ENCODE results near the gene FANCB.

Gene FANCB

GRCh38 chrX:14916017-14916674, 43.3 kb upstream of the FANCB start:
- no peak for TF ChIP-seq ZBTB7A (IDR thresholded peaks at IDR 0.05; ENCODE audit: low read depth)
- no peak for TF ChIP-seq CREB1 (IDR thresholded peaks at IDR 0.05; ENCODE audit: low read depth)
- TF ChIP-seq, protein P1, sequence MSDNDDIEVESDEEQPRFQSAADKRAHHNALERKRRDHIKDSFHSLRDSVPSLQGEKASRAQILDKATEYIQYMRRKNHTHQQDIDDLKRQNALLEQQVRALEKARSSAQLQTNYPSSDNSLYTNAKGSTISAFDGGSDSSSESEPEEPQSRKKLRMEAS (IDR thresholded peaks at IDR 0.05) = no peak
- TF ChIP-seq EP300 (IDR thresholded peaks at IDR 0.05; ENCODE audit: borderline replicate concordance) = no peak
- no peak for TF ChIP-seq TEAD4 (IDR thresholded peaks at IDR 0.05)
- no peak for TF ChIP-seq YY1 (IDR thresholded peaks at IDR 0.05; ENCODE audit: low read depth)
- TF ChIP-seq NFIC (IDR thresholded peaks at IDR 0.05) = no peak
- TF ChIP-seq, protein P2, sequence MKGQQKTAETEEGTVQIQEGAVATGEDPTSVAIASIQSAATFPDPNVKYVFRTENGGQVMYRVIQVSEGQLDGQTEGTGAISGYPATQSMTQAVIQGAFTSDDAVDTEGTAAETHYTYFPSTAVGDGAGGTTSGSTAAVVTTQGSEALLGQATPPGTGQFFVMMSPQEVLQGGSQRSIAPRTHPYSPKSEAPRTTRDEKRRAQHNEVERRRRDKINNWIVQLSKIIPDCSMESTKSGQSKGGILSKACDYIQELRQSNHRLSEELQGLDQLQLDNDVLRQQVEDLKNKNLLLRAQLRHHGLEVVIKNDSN (IDR thresholded peaks at IDR 0.05) = no peak
- no peak for TF ChIP-seq TAF1 (IDR thresholded peaks at IDR 0.05; ENCODE audit: low read depth)
- no peak for TF ChIP-seq TCF12 (IDR thresholded peaks at IDR 0.05; ENCODE audit: low read depth)
- TF ChIP-seq, protein P3, sequence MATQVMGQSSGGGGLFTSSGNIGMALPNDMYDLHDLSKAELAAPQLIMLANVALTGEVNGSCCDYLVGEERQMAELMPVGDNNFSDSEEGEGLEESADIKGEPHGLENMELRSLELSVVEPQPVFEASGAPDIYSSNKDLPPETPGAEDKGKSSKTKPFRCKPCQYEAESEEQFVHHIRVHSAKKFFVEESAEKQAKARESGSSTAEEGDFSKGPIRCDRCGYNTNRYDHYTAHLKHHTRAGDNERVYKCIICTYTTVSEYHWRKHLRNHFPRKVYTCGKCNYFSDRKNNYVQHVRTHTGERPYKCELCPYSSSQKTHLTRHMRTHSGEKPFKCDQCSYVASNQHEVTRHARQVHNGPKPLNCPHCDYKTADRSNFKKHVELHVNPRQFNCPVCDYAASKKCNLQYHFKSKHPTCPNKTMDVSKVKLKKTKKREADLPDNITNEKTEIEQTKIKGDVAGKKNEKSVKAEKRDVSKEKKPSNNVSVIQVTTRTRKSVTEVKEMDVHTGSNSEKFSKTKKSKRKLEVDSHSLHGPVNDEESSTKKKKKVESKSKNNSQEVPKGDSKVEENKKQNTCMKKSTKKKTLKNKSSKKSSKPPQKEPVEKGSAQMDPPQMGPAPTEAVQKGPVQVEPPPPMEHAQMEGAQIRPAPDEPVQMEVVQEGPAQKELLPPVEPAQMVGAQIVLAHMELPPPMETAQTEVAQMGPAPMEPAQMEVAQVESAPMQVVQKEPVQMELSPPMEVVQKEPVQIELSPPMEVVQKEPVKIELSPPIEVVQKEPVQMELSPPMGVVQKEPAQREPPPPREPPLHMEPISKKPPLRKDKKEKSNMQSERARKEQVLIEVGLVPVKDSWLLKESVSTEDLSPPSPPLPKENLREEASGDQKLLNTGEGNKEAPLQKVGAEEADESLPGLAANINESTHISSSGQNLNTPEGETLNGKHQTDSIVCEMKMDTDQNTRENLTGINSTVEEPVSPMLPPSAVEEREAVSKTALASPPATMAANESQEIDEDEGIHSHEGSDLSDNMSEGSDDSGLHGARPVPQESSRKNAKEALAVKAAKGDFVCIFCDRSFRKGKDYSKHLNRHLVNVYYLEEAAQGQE (IDR thresholded peaks at IDR 0.05; ENCODE audit: low read depth) = no peak
- TF ChIP-seq EGR1 (IDR thresholded peaks at IDR 0.05) = no peak
- no peak for TF ChIP-seq FOXM1 (IDR thresholded peaks at IDR 0.05; ENCODE audit: borderline replicate concordance, low read depth)
- no peak for TF ChIP-seq CEBPB (IDR thresholded peaks at IDR 0.05)
- TF ChIP-seq RAD21 (IDR thresholded peaks at IDR 0.05; ENCODE audit: low read depth) = no peak

- no peak for TF ChIP-seq CREB1 (IDR thresholded peaks at IDR 0.05; ENCODE audit: low read depth)
Observed at GRCh38 chrX:14915596-14915995, 42.7 kb upstream of the FANCB start.

GRCh38 chrX:14913241-14913640, 40.4 kb upstream of the FANCB start:
- TF ChIP-seq YY1 (IDR thresholded peaks at IDR 0.05; ENCODE audit: low read depth) (no peak), ZBTB7A (IDR thresholded peaks at IDR 0.05; ENCODE audit: low read depth) (no peak), EP300 (IDR thresholded peaks at IDR 0.05; ENCODE audit: borderline replicate concordance) (no peak), TEAD4 (IDR thresholded peaks at IDR 0.05) (no peak), EGR1 (IDR thresholded peaks at IDR 0.05) (no peak), FOXM1 (IDR thresholded peaks at IDR 0.05; ENCODE audit: borderline replicate concordance, low read depth) (no peak), TAF1 (IDR thresholded peaks at IDR 0.05; ENCODE audit: low read depth) (no peak), CEBPB (IDR thresholded peaks at IDR 0.05) (no peak), RAD21 (IDR thresholded peaks at IDR 0.05; ENCODE audit: low read depth) (no peak), TCF12 (IDR thresholded peaks at IDR 0.05; ENCODE audit: low read depth) (no peak)
- TF ChIP-seq, protein P1 (IDR thresholded peaks at IDR 0.05) = no peak
- TF ChIP-seq, protein P2 (IDR thresholded peaks at IDR 0.05) = no peak
- TF ChIP-seq, protein P3 (IDR thresholded peaks at IDR 0.05; ENCODE audit: low read depth) = no peak

DNA sequence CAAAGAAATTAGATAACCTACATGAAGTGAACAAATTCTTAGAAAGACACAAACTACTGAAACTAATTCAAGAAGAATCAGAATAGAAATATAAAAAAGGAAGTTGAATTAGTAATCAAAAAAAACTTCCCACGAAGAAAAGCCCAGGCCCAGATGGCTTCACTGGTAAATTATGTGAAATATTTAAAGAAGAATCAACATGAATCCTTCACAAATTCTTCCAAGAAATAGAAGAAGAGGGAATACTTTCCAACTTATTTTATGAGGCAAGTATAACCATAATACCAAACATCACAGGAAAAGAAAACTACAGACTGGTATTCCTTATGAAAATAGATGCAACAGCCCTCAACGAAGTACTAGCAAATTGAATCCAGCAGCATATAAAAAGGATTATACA, 31.0 kb upstream of the FANCB start:
- TF ChIP-seq YY1 (IDR thresholded peaks at IDR 0.05; ENCODE audit: low read depth) = no peak

DNA sequence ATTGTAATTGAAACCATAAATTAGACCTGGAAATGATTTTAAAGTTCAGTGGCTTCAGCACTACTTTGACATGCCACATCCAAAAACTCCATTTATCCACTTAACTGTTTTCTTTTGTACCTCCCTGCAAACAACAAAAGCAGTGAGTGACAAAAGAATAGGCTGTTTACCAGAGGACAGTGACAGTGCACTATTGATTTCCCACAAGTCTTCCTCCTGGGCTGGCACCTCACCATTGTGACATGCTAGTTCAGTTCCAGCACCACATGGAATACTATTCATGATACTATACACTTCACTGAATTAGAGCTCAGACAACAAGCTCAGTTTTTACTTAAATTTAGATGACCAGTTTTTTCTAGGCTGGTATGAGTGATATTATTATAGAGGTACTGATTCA, 29.7 kb upstream of the FANCB start:
- no peak for TF ChIP-seq TEAD4 (IDR thresholded peaks at IDR 0.05)
- no peak for TF ChIP-seq EP300 (IDR thresholded peaks at IDR 0.05; ENCODE audit: borderline replicate concordance)
- no peak for TF ChIP-seq FOXM1 (IDR thresholded peaks at IDR 0.05; ENCODE audit: borderline replicate concordance, low read depth)
- TF ChIP-seq EGR1 (IDR thresholded peaks at IDR 0.05) = no peak
- TF ChIP-seq, protein P1 (IDR thresholded peaks at IDR 0.05) = no peak
- TF ChIP-seq TAF1 (IDR thresholded peaks at IDR 0.05; ENCODE audit: low read depth) = no peak
- TF ChIP-seq CREB1 (IDR thresholded peaks at IDR 0.05; ENCODE audit: low read depth) = no peak
- TF ChIP-seq TCF12 (IDR thresholded peaks at IDR 0.05; ENCODE audit: low read depth) = no peak
- TF ChIP-seq, protein P2 (IDR thresholded peaks at IDR 0.05) = no peak
- no peak for TF ChIP-seq ZBTB7A (IDR thresholded peaks at IDR 0.05; ENCODE audit: low read depth)
- TF ChIP-seq, protein P3 (IDR thresholded peaks at IDR 0.05; ENCODE audit: low read depth) = no peak
- TF ChIP-seq RAD21 (IDR thresholded peaks at IDR 0.05; ENCODE audit: low read depth) = no peak
- no peak for TF ChIP-seq NFIC (IDR thresholded peaks at IDR 0.05)
